Tibial artery (tissue), 4 donors: ENCODE data around the gene RBM47.
"Not testable (repeated sequence)": the region's sequence is repeated elsewhere in the genome, so short reads cannot be mapped to it uniquely, and the experiment has no call there.

Experiments
- DNase-seq, 2 donors: peaks; one replicate each; pipeline ENCODE4 v3.0.0-alpha.2; 2019
- H3K27ac ChIP-seq, 2 donors: fragments of 200-600 bp; sonication (generic) in 1 of 2; 1 replicate in 1 of 2; 2 replicates in 1 of 2; pipeline ENCODE4 v1.5.1; 2018 to 2019; ENCODE audit warnings: mild to moderate bottlenecking in 1 of 2
- H3K27me3 ChIP-seq, 2 donors: fragments of 200-600 bp; sonication (generic) in 1 of 2; one replicate each; pipeline versions ENCODE4 v1.5.1 to v1.6.0; 2016 to 2019
- H3K36me3 ChIP-seq, 3 donors: fragments of 200-600 bp; sonication (generic) in 2 of 3; one replicate each; pipeline ENCODE4 v1.5.1; 2016 to 2019; ENCODE audit warnings: mild to moderate bottlenecking in 2 of 3
- H3K4me1 ChIP-seq, 4 donors: fragments of 200-600 bp; sonication (generic) in 2 of 4; 1 replicate in 3 of 4; 2 replicates in 1 of 4; pipeline ENCODE4 v1.5.1; 2016 to 2019
- H3K4me3 ChIP-seq, 2 donors: fragments of 200-600 bp; sonication (generic) in 1 of 2; 1 replicate in 1 of 2; 2 replicates in 1 of 2; pipeline ENCODE4 v1.5.1; 2018 to 2019; ENCODE audit warnings: mild to moderate bottlenecking in 2 of 2
- H3K9me3 ChIP-seq, 3 donors: fragments of 200-600 bp; sonication (generic) in 1 of 3; one replicate each; pipeline ENCODE4 v1.5.1; 2016 to 2019
- intact Hi-C: fragments of 100-400 bp; cut with DNase I; formaldehyde crosslinking; loops from one replicate; pipeline ENCODE4 v1.15.0; 2023; ENCODE audit warnings: low total_unique reads
- TF ChIP-seq, protein P1 (sequence below), 2 experiments: fragments of 200-600 bp in 1 of 2; fragments of 450-650 bp in 1 of 2; IDR thresholded peaks; one replicate each; pipeline ENCODE4 v1.5.1; 2017 to 2019; ENCODE audit warnings: antibody characterized with exemption in 2 of 2, mild to moderate bottlenecking in 1 of 2, moderate library complexity in 1 of 2

The RBM47 gene

DNA sequence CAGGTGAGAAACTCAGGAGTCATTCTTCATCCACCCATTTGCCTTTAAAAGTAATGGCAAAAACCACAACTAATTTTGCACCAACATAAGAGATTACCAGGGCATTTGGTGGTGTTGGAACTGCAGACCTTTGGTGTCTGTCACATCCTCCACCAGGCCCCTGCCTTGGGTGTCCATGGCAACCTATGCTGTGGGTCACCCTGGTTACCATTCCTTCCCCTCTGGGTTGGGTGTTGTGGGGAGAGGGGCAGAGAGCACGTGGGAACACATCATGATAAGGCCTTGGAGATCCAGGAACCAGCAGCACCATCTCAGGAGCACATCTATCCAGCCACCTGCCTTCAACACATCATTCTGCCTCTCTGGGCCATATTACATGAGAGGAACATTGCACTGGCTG is 217.3 kb downstream of the RBM47 start:
- no peak for DNase-seq
- H3K27ac ChIP-seq, result no peak overlapping the region

DNA sequence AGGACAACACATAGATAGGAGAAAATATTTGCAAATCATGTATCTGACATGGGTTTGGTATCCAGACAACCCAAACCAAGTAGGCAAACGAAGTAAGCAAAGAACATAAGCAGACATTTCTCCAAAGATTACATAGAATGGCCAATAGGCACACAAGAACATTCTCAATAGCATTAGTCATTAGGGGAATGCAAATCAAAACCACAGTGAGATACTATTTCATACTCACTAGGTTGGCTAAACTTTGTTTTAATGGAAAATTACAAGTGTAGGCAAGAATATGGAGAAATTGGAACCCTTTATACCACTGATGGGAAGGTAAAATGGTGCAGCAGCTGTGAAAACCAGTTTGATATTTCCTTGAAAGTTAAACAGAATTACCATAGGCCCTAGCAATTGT is 219.8 kb downstream of the RBM47 start:
- H3K27ac ChIP-seq, result no peak overlapping the region
- no peaks in the 10 kb centered on the region for H3K4me1 ChIP-seq
- no peak for DNase-seq
- H3K9me3 ChIP-seq, result no peaks in the 10 kb centered on the region
- intact Hi-C loops, result no loop called here
- H3K36me3 ChIP-seq, result no peaks in the 10 kb centered on the region
- TF ChIP-seq, protein P1, sequence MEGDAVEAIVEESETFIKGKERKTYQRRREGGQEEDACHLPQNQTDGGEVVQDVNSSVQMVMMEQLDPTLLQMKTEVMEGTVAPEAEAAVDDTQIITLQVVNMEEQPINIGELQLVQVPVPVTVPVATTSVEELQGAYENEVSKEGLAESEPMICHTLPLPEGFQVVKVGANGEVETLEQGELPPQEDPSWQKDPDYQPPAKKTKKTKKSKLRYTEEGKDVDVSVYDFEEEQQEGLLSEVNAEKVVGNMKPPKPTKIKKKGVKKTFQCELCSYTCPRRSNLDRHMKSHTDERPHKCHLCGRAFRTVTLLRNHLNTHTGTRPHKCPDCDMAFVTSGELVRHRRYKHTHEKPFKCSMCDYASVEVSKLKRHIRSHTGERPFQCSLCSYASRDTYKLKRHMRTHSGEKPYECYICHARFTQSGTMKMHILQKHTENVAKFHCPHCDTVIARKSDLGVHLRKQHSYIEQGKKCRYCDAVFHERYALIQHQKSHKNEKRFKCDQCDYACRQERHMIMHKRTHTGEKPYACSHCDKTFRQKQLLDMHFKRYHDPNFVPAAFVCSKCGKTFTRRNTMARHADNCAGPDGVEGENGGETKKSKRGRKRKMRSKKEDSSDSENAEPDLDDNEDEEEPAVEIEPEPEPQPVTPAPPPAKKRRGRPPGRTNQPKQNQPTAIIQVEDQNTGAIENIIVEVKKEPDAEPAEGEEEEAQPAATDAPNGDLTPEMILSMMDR (IDR thresholded peaks at IDR 0.05), result no peak
- H3K27me3 ChIP-seq, result no peaks in the 10 kb centered on the region
- no peak overlapping the region for H3K4me3 ChIP-seq

More for the DNA sequence above, 217.3 kb downstream of the RBM47 start:
- TF ChIP-seq, protein P1 (IDR thresholded peaks at IDR 0.05), result no peak
- no peak overlapping the region for H3K4me3 ChIP-seq
- no peaks in the 10 kb centered on the region for H3K4me1 ChIP-seq
- no peaks in the 10 kb centered on the region for H3K27me3 ChIP-seq
- H3K36me3 ChIP-seq, result no peaks in the 10 kb centered on the region
- intact Hi-C loops, result no loop called here
- H3K9me3 ChIP-seq, result no peaks in the 10 kb centered on the region

DNA sequence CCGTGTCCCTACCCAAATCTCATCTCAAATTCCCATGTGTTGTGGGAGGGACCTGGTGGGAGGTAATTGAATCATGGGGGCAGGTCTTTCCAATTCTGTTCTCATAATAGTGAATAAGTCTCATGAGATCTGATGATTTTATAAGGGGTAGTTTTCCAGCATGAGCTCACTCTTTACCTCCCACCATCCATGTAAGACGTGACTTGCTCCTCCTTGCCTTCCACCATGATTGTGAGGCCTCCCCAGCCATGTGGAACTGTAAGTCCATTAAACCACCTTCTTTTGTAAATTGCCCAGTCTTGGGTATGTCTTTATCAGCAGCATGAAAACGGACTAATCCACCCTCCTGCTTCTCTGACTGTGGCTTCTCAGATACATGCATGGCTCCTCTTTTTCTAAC is 222.2 kb downstream of the RBM47 start:
- not testable (repeated sequence) for H3K27ac ChIP-seq

DNA sequence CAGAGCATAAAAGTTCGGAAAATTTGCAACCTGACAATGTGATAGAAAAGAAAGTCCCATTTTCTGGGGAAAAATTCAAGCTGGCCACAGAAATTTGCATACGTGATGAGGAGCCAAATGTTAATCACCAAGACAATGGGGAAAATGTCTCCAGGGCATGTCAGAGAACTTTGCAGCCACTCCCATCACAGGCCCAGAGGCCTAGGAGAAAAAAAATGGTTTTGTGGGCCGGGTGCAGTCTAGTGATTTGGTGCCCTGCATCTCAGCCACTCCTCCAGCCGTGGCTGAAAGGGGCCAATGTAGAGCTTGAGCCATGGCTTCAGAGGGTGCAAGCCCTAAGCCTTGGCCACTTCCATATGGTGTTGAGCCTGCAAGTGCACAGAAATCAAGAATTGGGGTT is 223.3 kb downstream of the RBM47 start:
- intact Hi-C loops, result no loop called here
- no peaks in the 10 kb centered on the region for H3K9me3 ChIP-seq
- H3K36me3 ChIP-seq, result no peaks in the 10 kb centered on the region
- H3K4me3 ChIP-seq, result no peak overlapping the region
- no peak overlapping the region for H3K27ac ChIP-seq
- DNase-seq, result no peak
- TF ChIP-seq, protein P1 (IDR thresholded peaks at IDR 0.05), result no peak
- no peaks in the 10 kb centered on the region for H3K4me1 ChIP-seq
- no peaks in the 10 kb centered on the region for H3K27me3 ChIP-seq

More for the DNA sequence above, 222.2 kb downstream of the RBM47 start:
- H3K4me3 ChIP-seq, H3K36me3 ChIP-seq, H3K27me3 ChIP-seq, intact Hi-C loops, H3K9me3 ChIP-seq, H3K4me1 ChIP-seq, DNase-seq: not testable (repeated sequence)

DNA sequence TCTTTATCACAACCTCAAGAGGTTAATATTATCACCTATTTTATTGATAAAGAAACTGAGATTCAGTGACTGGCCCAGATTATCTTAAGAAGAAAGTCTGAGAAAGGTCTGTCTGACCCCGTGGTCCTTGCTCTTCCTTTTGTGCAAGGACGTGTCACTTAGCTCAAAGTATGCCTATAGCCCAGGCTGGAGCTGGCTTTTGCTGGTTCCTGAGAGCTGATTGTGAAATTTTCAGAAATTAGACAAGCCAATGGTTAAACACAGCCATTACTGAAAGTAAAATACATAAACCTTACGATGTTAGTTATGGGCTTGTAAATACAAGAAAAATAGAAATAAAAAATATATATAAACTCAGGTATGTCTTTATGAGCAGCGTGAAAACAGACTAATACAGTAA is 224.5 kb downstream of the RBM47 start:
- Histone ChIP-seq H3K27ac (no peak overlapping the region), H3K9me3 (no peaks in the 10 kb centered on the region), H3K27me3 (no peaks in the 10 kb centered on the region), H3K4me1 (no peaks in the 10 kb centered on the region), H3K4me3 (no peak overlapping the region), H3K36me3 (no peaks in the 10 kb centered on the region)
- no peak for DNase-seq
- TF ChIP-seq, protein P1 (IDR thresholded peaks at IDR 0.05), result no peak
- intact Hi-C loops, result no loop called here

DNA sequence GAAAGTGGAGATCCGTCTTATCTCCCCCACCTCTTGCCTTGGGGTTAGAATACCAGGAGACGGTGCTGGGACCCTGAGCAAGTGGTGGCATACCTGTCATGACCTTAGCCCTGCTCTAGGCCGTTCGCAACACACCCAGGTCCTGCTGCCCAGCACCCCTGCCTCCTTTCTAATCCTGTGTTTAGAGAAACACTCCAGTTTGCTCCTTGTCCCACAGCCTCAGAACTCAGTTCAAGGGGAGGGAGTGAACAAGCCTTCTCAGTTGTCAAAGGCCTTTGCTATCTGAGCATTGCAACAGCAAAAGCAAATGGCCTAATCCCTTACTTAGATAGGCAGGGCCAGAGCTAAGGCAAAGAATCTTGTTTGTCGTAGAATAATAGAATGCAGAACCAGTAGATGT is 226.6 kb downstream of the RBM47 start:
- Histone ChIP-seq H3K27ac (no peak overlapping the region), H3K4me1 (no peaks in the 10 kb centered on the region), H3K36me3 (no peaks in the 10 kb centered on the region), H3K9me3 (no peaks in the 10 kb centered on the region), H3K27me3 (no peaks in the 10 kb centered on the region), H3K4me3 (no peak overlapping the region)
- TF ChIP-seq, protein P1 (IDR thresholded peaks at IDR 0.05), result no peak
- no peak for DNase-seq
- intact Hi-C loops, result no loop called here
